Prostate gland (tissue), 2 donors: ENCODE measurements around the gene STC2.
A peak's percentile ranks its signal among the peaks of the same experiment; 100 is the strongest.

Experiments
- CTCF ChIP-seq, 4 experiments: fragments of 200-600 bp in 2 of 4; fragments of 450-650 bp in 2 of 4; sonication (generic) in 2 of 4; IDR thresholded peaks; 1 replicate in 3 of 4; 2 replicates in 1 of 4; pipeline ENCODE4 v1.5.1; 2016 to 2019; ENCODE audit warnings: antibody characterized with exemption in 4 of 4, mild to moderate bottlenecking in 2 of 4, moderate library complexity in 2 of 4
- POLR2A ChIP-seq: fragments of 450-650 bp; IDR thresholded peaks from one replicate; pipeline ENCODE4 v1.6.1; 2016; ENCODE audit warnings: antibody characterized with exemption, mild to moderate bottlenecking
- POLR2AphosphoS5 ChIP-seq: sonication (generic); formaldehyde crosslinking; IDR thresholded peaks from one replicate; pipeline ENCODE4 v1.6.1; 2017; ENCODE audit warnings: antibody characterized with exemption

- TF ChIP-seq POLR2AphosphoS5 (peak; percentile 48), POLR2A (no peak), CTCF (IDR thresholded peaks at IDR 0.05) (peak; percentile 39 to 84 (median 70))
These were observed 44.6 kb downstream of the STC2 start for GRCh38 chr5:173283318-173284288.
